ENCODE results near the gene SERPINA5.
"Not testable (repeated sequence)": the region's sequence is repeated elsewhere in the genome, so short reads cannot be mapped to it uniquely, and the experiment has no call there.

The SERPINA5 gene

GRCh38 chr14:94573475-94574277 lies 7.5 kb upstream of the SERPINA5 start:
- H3K9me3 ChIP-seq (ENCODE audit: low read length), result no peaks in the 10 kb centered on the region
- H3K27me3 ChIP-seq (ENCODE audit: insufficient read depth, low read length), result no peaks in the 10 kb centered on the region
- no peak overlapping the region for H3K4me3 ChIP-seq (ENCODE audit: low read length)
- no peaks in the 10 kb centered on the region for H3K36me3 ChIP-seq (ENCODE audit: insufficient read depth, low read length)
- no peak overlapping the region for H2AFZ ChIP-seq (ENCODE audit: low read depth, low read length)
- H3K4me1 ChIP-seq (ENCODE audit: insufficient read depth, low read length), result no peaks in the 10 kb centered on the region

GRCh38 chr14:94574336-94574735 lies 6.9 kb upstream of the SERPINA5 start:
- Histone ChIP-seq H3K27me3 (ENCODE audit: insufficient read depth, low read length) (no peaks in the 10 kb centered on the region), H2AFZ (ENCODE audit: low read depth, low read length) (no peak overlapping the region), H3K36me3 (ENCODE audit: insufficient read depth, low read length) (no peaks in the 10 kb centered on the region), H3K4me1 (ENCODE audit: insufficient read depth, low read length) (no peaks in the 10 kb centered on the region), H3K4me3 (ENCODE audit: low read length) (no peak overlapping the region), H3K9me3 (ENCODE audit: low read length) (no peaks in the 10 kb centered on the region)

- H3K4me1 ChIP-seq (ENCODE audit: insufficient read depth, low read length), result no peaks in the 10 kb centered on the region
- H3K4me3 ChIP-seq (ENCODE audit: low read length), result no peak overlapping the region
- no peaks in the 10 kb centered on the region for H3K9me3 ChIP-seq (ENCODE audit: low read length)
- H3K36me3 ChIP-seq (ENCODE audit: insufficient read depth, low read length), result no peaks in the 10 kb centered on the region
- no peaks in the 10 kb centered on the region for H3K27me3 ChIP-seq (ENCODE audit: insufficient read depth, low read length)
- H2AFZ ChIP-seq (ENCODE audit: low read depth, low read length), result no peak overlapping the region
Measured at GRCh38 chr14:94575730-94576585, 5.3 kb upstream of the SERPINA5 start.

- not testable (repeated sequence) for H3K9me3 ChIP-seq (ENCODE audit: low read length); H3K4me1 ChIP-seq (ENCODE audit: insufficient read depth, low read length); H3K36me3 ChIP-seq (ENCODE audit: insufficient read depth, low read length); H3K27me3 ChIP-seq (ENCODE audit: insufficient read depth, low read length); H2AFZ ChIP-seq (ENCODE audit: low read depth, low read length); H3K4me3 ChIP-seq (ENCODE audit: low read length)
Measured at GRCh38 chr14:94577472-94577871, 3.8 kb upstream of the SERPINA5 start.

- H3K27me3 ChIP-seq (ENCODE audit: insufficient read depth, low read length), result no peaks in the 10 kb centered on the region
- no peaks in the 10 kb centered on the region for H3K4me1 ChIP-seq (ENCODE audit: insufficient read depth, low read length)
- no peak overlapping the region for H2AFZ ChIP-seq (ENCODE audit: low read depth, low read length)
- H3K9me3 ChIP-seq (ENCODE audit: low read length), result no peaks in the 10 kb centered on the region
- no peaks in the 10 kb centered on the region for H3K36me3 ChIP-seq (ENCODE audit: insufficient read depth, low read length)
- no peak overlapping the region for H3K4me3 ChIP-seq (ENCODE audit: low read length)
Measured at GRCh38 chr14:94578712-94579111, 2.5 kb upstream of the SERPINA5 start.

- Histone ChIP-seq H2AFZ (ENCODE audit: low read depth, low read length) (no peak overlapping the region), H3K4me3 (ENCODE audit: low read length) (no peak overlapping the region), H3K4me1 (ENCODE audit: insufficient read depth, low read length) (no peaks in the 10 kb centered on the region), H3K9me3 (ENCODE audit: low read length) (no peaks in the 10 kb centered on the region), H3K36me3 (ENCODE audit: insufficient read depth, low read length) (no peaks in the 10 kb centered on the region), H3K27me3 (ENCODE audit: insufficient read depth, low read length) (no peaks in the 10 kb centered on the region)
Measured at GRCh38 chr14:94582199-94582750, 1.0 kb downstream of the SERPINA5 start.

- no peaks in the 10 kb centered on the region for H3K9me3 ChIP-seq (ENCODE audit: low read length)
- no peaks in the 10 kb centered on the region for H3K36me3 ChIP-seq (ENCODE audit: insufficient read depth, low read length)
- no peak overlapping the region for H3K4me3 ChIP-seq (ENCODE audit: low read length)
- H3K4me1 ChIP-seq (ENCODE audit: insufficient read depth, low read length), result no peaks in the 10 kb centered on the region
- no peaks in the 10 kb centered on the region for H3K27me3 ChIP-seq (ENCODE audit: insufficient read depth, low read length)
- H2AFZ ChIP-seq (ENCODE audit: low read depth, low read length), result no peak overlapping the region
Measured at GRCh38 chr14:94582851-94583250, 1.6 kb downstream of the SERPINA5 start.

GRCh38 chr14:94583557-94583956 lies 2.3 kb downstream of the SERPINA5 start:
- Histone ChIP-seq H3K4me3 (ENCODE audit: low read length) (no peak overlapping the region), H3K27me3 (ENCODE audit: insufficient read depth, low read length) (no peaks in the 10 kb centered on the region), H2AFZ (ENCODE audit: low read depth, low read length) (no peak overlapping the region), H3K9me3 (ENCODE audit: low read length) (no peaks in the 10 kb centered on the region), H3K36me3 (ENCODE audit: insufficient read depth, low read length) (no peaks in the 10 kb centered on the region), H3K4me1 (ENCODE audit: insufficient read depth, low read length) (no peaks in the 10 kb centered on the region)

- Histone ChIP-seq H3K36me3 (ENCODE audit: insufficient read depth, low read length) (no peaks in the 10 kb centered on the region), H2AFZ (ENCODE audit: low read depth, low read length) (no peak overlapping the region), H3K9me3 (ENCODE audit: low read length) (no peaks in the 10 kb centered on the region), H3K27me3 (ENCODE audit: insufficient read depth, low read length) (no peaks in the 10 kb centered on the region), H3K4me1 (ENCODE audit: insufficient read depth, low read length) (no peaks in the 10 kb centered on the region), H3K4me3 (ENCODE audit: low read length) (no peak overlapping the region)
Measured at GRCh38 chr14:94584591-94585280, 3.5 kb downstream of the SERPINA5 start.

GRCh38 chr14:94586635-94587034 lies 5.4 kb downstream of the SERPINA5 start:
- H3K27me3 ChIP-seq (ENCODE audit: insufficient read depth, low read length), result no peaks in the 10 kb centered on the region
- H3K9me3 ChIP-seq (ENCODE audit: low read length), result no peaks in the 10 kb centered on the region
- no peaks in the 10 kb centered on the region for H3K36me3 ChIP-seq (ENCODE audit: insufficient read depth, low read length)
- no peak overlapping the region for H3K4me3 ChIP-seq (ENCODE audit: low read length)
- H3K4me1 ChIP-seq (ENCODE audit: insufficient read depth, low read length), result no peaks in the 10 kb centered on the region
- H2AFZ ChIP-seq (ENCODE audit: low read depth, low read length), result no peak overlapping the region

- Histone ChIP-seq H3K4me1 (ENCODE audit: insufficient read depth, low read length) (no peaks in the 10 kb centered on the region), H3K27me3 (ENCODE audit: insufficient read depth, low read length) (no peaks in the 10 kb centered on the region), H3K4me3 (ENCODE audit: low read length) (no peak overlapping the region), H3K36me3 (ENCODE audit: insufficient read depth, low read length) (no peaks in the 10 kb centered on the region), H2AFZ (ENCODE audit: low read depth, low read length) (no peak overlapping the region), H3K9me3 (ENCODE audit: low read length) (no peaks in the 10 kb centered on the region)
Measured at GRCh38 chr14:94588311-94588710, 7.1 kb downstream of the SERPINA5 start.

GRCh38 chr14:94591073-94591472 lies 9.8 kb downstream of the SERPINA5 start:
- H3K27me3 ChIP-seq (ENCODE audit: insufficient read depth, low read length), result no peaks in the 10 kb centered on the region
- H3K4me3 ChIP-seq (ENCODE audit: low read length), result no peak overlapping the region
- H3K36me3 ChIP-seq (ENCODE audit: insufficient read depth, low read length), result no peaks in the 10 kb centered on the region
- peaks cover 7% of the 10 kb centered on the region for H3K4me1 ChIP-seq (ENCODE audit: insufficient read depth, low read length)
- H2AFZ ChIP-seq (ENCODE audit: low read depth, low read length), result no peak overlapping the region
- no peaks in the 10 kb centered on the region for H3K9me3 ChIP-seq (ENCODE audit: low read length)

- H3K4me1 ChIP-seq (ENCODE audit: insufficient read depth, low read length), result peaks cover 7% of the 10 kb centered on the region
- H2AFZ ChIP-seq (ENCODE audit: low read depth, low read length), result no peak overlapping the region
- no peak overlapping the region for H3K4me3 ChIP-seq (ENCODE audit: low read length)
- H3K36me3 ChIP-seq (ENCODE audit: insufficient read depth, low read length), result no peaks in the 10 kb centered on the region
- no peaks in the 10 kb centered on the region for H3K9me3 ChIP-seq (ENCODE audit: low read length)
- H3K27me3 ChIP-seq (ENCODE audit: insufficient read depth, low read length), result no peaks in the 10 kb centered on the region
Measured at GRCh38 chr14:94591871-94592270, 10.6 kb downstream of the SERPINA5 start.
